ENCODE results near the gene SLC2A13.
"Not testable (repeated sequence)": the region's sequence is repeated elsewhere in the genome, so short reads cannot be mapped to it uniquely, and the experiment has no call there.

Gene SLC2A13

GRCh38 chr12:39923364-39923763 is 182.5 kb downstream of the SLC2A13 start:
- no peak for FAIRE-seq

GRCh38 chr12:39922598-39922997 is 183.3 kb downstream of the SLC2A13 start:
- FAIRE-seq = not testable (repeated sequence)

- no peak for FAIRE-seq
Observed at GRCh38 chr12:39920647-39921046, 185.2 kb downstream of the SLC2A13 start.

- FAIRE-seq = no peak
Observed at GRCh38 chr12:39920222-39920621, 185.7 kb downstream of the SLC2A13 start.

- FAIRE-seq = no peak
Observed at GRCh38 chr12:39919790-39920189, 186.1 kb downstream of the SLC2A13 start.

GRCh38 chr12:39915249-39915648 is 190.6 kb downstream of the SLC2A13 start:
- no peak for FAIRE-seq

GRCh38 chr12:39912211-39912980 is 193.5 kb downstream of the SLC2A13 start:
- no peak for FAIRE-seq

- FAIRE-seq = no peak
Observed at GRCh38 chr12:39906237-39906636, 199.6 kb downstream of the SLC2A13 start.

- no peak for FAIRE-seq
Observed at GRCh38 chr12:39905152-39905551, 200.7 kb downstream of the SLC2A13 start.

- FAIRE-seq = no peak
Observed at GRCh38 chr12:39902821-39903220, 203.1 kb downstream of the SLC2A13 start.

- FAIRE-seq = no peak
Observed at GRCh38 chr12:39897315-39897714, 208.6 kb downstream of the SLC2A13 start.

- FAIRE-seq = not testable (repeated sequence)
Observed at GRCh38 chr12:39893388-39893787, 212.5 kb downstream of the SLC2A13 start.

- FAIRE-seq = no peak
Observed at GRCh38 chr12:39892146-39892545, 213.7 kb downstream of the SLC2A13 start.

GRCh38 chr12:39887856-39888255 is 218.0 kb downstream of the SLC2A13 start:
- no peak for FAIRE-seq

- no peak for FAIRE-seq
Observed at GRCh38 chr12:39886106-39886505, 219.8 kb downstream of the SLC2A13 start.

- FAIRE-seq = no peak
Observed at GRCh38 chr12:39884616-39885125, 221.2 kb downstream of the SLC2A13 start.

- no peak for FAIRE-seq
Observed at GRCh38 chr12:39883411-39883810, 222.5 kb downstream of the SLC2A13 start.

- no peak for FAIRE-seq
Observed at GRCh38 chr12:39878753-39879152, 227.1 kb downstream of the SLC2A13 start.

GRCh38 chr12:39875721-39876120 is 230.2 kb downstream of the SLC2A13 start:
- FAIRE-seq = no peak

GRCh38 chr12:39874785-39875184 is 231.1 kb downstream of the SLC2A13 start:
- no peak for FAIRE-seq

- no peak for FAIRE-seq
Observed at GRCh38 chr12:39873065-39873464, 232.8 kb downstream of the SLC2A13 start.

GRCh38 chr12:39872425-39872824 is 233.5 kb downstream of the SLC2A13 start:
- no peak for FAIRE-seq

- FAIRE-seq = no peak
Observed at GRCh38 chr12:39868328-39868725, 237.6 kb downstream of the SLC2A13 start.

GRCh38 chr12:39867631-39868327 is 238.1 kb downstream of the SLC2A13 start:
- FAIRE-seq = no peak

Measured in colon (tissue), 2 donors.